ENCODE results near the gene CARNS1.
"Not testable (repeated sequence)": the region's sequence is repeated elsewhere in the genome, so short reads cannot be mapped to it uniquely, and the experiment has no call there.

CARNS1 gene

GRCh38 chr11:67423891-67424613, 8.6 kb downstream of the CARNS1 start:
- H3K4me3 ChIP-seq (ENCODE audit: control insufficient read depth, low read depth, low read length), result no peak overlapping the region
- no peak for DNase-seq (ENCODE audit: low read depth)
- TF ChIP-seq, protein P1, sequence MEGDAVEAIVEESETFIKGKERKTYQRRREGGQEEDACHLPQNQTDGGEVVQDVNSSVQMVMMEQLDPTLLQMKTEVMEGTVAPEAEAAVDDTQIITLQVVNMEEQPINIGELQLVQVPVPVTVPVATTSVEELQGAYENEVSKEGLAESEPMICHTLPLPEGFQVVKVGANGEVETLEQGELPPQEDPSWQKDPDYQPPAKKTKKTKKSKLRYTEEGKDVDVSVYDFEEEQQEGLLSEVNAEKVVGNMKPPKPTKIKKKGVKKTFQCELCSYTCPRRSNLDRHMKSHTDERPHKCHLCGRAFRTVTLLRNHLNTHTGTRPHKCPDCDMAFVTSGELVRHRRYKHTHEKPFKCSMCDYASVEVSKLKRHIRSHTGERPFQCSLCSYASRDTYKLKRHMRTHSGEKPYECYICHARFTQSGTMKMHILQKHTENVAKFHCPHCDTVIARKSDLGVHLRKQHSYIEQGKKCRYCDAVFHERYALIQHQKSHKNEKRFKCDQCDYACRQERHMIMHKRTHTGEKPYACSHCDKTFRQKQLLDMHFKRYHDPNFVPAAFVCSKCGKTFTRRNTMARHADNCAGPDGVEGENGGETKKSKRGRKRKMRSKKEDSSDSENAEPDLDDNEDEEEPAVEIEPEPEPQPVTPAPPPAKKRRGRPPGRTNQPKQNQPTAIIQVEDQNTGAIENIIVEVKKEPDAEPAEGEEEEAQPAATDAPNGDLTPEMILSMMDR (IDR thresholded peaks at IDR 0.05; ENCODE audit: control insufficient read depth, insufficient read depth, low read depth, low read length, missing control alignments), result no peak

DNA sequence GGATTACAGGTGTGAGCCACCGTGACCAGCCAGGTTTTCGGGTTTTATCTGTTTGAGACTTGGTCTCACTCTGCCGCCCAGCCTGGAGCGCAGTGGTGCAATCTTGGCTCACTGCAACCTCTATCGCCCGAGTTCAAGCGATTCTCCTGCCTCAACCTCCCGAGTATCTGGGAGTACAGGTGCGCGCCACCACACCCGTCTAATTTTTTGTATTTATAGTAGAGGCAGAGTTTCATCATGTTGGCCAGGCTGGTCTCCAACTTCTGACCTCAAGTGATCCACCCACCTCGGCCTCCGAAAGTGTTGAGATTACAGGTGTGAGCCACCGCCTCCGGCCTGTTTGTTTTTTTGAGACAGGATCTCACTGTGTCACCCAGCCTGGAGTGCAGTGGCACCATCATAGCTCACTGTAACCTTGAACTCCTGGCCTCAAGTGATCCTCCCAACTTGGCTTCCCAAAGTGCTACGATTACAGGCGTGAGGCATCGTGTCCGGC, 11.9 kb downstream of the CARNS1 start:
- H3K4me3 ChIP-seq (ENCODE audit: control insufficient read depth, low read depth, low read length), result peak overlapping the region; percentile 91
- DNase-seq (ENCODE audit: low read depth), result not testable (repeated sequence)

DNA sequence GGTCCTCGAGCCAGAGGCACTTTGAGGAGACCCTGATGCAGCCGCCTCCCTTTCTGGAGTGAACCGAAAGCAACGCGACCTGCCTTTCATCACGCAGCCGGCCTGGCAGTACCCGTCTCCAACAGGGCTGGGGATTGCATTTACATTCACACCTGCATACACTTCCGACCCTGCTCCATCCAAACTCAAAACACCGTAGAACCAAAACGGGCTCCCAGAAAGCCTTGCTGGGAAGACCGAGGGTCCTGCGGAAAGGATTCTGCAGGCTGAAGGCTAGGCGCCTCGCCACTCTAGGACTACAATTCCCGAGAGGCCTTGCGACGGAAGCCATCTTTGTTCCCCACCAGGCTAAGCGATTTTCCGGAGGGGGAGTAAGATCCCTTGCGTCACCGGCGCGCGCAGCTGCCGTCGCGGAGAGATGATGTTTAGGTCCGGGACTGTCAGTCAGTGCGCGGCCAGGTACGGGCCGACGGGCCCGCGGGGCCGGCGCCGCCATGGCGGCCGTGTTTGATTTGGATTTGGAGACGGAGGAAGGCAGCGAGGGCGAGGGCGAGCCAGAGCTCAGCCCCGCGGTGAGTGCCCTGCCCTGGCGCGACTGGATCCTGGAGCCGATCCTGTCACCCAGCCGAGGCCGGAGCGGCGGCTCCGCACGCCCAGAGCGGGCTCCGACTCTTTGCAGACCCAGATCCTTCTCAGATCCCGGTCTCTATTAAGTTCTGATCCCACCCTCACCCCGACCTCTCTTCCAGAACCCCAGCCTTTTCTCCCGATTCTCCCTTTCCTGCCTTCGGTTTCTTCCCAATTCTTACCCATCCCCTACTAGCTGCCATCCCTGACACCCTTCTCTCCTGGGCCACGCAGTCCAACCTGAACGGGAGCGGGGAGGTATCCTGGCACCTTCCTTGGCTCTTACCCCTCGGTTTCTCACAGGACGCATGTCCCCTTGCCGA, 12.8 kb downstream of the CARNS1 start, which contains the start of gene RPS6KB2:
Gene RPS6KB2 (plus strand): TSS at position 443 of the 950 bp plus-strand sequence. CDS start 52 bp downstream, at position 495.
- peak; percentile 88 for DNase-seq (ENCODE audit: low read depth)
- peak within 1 kb of the TSS; percentile 91 for H3K4me3 ChIP-seq (ENCODE audit: control insufficient read depth, low read depth, low read length)
- TF ChIP-seq, protein P1 (IDR thresholded peaks at IDR 0.05; ENCODE audit: control insufficient read depth, insufficient read depth, low read depth, low read length, missing control alignments), result no peak

DNA sequence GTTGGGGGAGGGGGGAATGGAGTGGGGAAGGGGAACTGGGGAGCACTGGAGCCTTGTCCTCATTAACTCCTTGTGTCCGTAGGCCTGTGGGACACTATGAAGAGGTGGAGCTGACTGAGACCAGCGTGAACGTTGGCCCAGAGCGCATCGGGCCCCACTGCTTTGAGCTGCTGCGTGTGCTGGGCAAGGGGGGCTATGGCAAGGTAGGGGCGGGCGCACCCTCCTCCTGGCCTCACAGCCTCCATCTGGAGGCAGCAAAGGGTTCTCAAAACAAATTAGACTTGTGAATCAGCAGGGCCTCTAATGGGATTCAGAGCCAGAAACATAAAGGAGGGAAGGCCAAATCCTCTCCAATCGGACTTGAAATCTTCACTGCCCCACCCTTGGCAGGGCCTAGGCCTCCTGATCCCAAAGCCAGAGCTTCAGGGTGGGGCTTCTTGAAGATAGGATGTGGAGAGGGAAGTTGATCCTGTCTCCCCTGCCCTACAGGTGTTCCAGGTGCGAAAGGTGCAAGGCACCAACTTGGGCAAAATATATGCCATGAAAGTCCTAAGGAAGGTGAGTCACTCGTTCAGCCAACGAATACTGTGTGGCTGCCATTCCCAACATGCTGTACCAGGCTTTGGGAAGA, 13.7 kb downstream of the CARNS1 start:
- no peak for DNase-seq (ENCODE audit: low read depth)
- TF ChIP-seq, protein P1 (IDR thresholded peaks at IDR 0.05; ENCODE audit: control insufficient read depth, insufficient read depth, low read depth, low read length, missing control alignments), result no peak
- peak overlapping the region; percentile 91 for H3K4me3 ChIP-seq (ENCODE audit: control insufficient read depth, low read depth, low read length)

DNA sequence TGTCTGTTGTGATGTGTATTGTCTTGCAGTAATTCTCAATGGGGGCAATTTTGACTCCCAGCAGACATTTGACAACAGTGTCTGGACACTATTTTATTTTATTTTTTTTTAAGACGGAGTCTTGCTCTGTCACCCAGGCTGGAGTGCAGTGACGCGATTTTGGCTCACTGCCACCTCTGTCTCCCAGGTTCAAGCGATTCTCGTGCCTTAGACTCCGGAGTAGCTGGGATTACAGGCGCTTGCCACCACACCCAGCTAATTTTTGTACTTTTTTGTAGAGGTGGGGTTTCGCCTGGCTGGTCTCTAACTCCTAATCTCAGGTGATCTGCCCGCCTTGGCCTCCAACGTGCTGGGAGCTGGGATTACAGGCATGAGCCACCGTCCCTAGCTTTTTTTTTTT, 14.2 kb downstream of the CARNS1 start:
- TF ChIP-seq, protein P1 (IDR thresholded peaks at IDR 0.05; ENCODE audit: control insufficient read depth, insufficient read depth, low read depth, low read length, missing control alignments), result no peak
- no peak overlapping the region for H3K4me3 ChIP-seq (ENCODE audit: control insufficient read depth, low read depth, low read length)

DNA sequence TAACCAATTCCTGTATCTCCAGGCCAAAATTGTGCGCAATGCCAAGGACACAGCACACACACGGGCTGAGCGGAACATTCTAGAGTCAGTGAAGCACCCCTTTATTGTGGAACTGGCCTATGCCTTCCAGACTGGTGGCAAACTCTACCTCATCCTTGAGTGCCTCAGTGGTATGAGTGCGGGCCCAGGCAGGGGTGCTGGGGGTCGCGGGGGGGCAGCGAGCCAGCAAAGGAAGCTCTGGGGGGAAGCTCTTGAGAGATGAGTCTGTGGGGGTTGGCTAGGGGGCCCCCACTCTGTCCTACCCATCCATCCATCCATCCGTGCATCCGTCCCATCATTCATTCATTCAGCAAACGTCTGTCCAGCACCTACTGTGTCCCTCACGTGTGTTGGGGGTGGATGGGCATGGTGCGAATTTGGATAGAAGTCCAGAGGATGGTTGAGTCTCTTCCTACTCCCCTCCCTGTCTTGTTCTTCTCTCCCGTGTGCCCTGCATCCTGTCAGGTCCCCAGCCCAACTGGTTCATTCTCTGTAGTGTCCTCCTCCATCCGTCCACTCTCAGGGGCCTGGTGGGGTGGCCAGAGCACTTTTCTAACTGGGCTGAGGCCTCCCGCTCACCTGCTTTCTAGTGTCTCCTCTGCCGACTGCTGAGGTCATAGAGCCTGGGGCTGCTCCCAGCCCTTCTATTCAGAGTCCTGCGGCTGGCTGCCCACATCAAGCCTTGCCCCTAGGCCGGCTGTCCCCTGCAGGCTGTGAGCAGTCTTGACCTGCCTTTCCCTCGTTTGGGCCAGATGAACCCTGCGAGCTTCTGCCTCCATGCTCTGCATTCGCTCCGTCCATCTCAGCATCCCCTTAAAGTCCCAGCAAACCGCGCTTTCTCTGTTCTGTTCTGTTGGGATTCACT, 16.1 kb downstream of the CARNS1 start:
- TF ChIP-seq, protein P1 (IDR thresholded peaks at IDR 0.05; ENCODE audit: control insufficient read depth, insufficient read depth, low read depth, low read length, missing control alignments), result no peak
- no peak for DNase-seq (ENCODE audit: low read depth)
- no peak overlapping the region for H3K4me3 ChIP-seq (ENCODE audit: control insufficient read depth, low read depth, low read length)

More for the DNA sequence above, 14.2 kb downstream of the CARNS1 start:
- no peak for DNase-seq (ENCODE audit: low read depth)

All from AG09309 (cell line).